Measurements from ENCODE around the gene DGKB. TPM values are rescaled to one million over a fixed set of nuclear protein-coding genes. Genes with fewer than 3 reads are reported as not detected.

Gene DGKB
- polyA plus RNA-seq, 2 of the 4 experiments (the other 2 are of a cell fraction): 0.01 TPM; not detected in 1

DNA sequence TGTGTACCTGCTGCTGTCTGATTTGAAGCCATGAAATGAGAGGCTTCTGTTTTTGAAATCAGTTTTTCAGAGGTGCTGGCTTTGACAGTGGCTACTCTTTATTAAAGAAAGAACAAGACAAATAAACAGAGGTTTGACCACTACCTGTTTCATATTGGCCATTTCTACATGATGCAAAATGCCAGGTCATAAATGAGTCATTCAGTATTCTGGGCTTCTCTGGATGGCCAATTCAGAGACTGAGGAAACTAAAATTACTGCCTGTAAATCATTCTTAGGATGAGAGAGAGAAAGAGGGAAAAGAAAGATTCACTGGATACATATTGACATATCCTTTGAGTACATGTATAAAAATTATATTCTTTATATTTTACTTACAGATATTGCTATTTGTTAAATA lies 609.8 kb downstream of the DGKB start:
- ATAC-seq: no peak
- FAIRE-seq: no peak
- no peak overlapping the region for H3K4me3 ChIP-seq
- TF ChIP-seq, protein P1, sequence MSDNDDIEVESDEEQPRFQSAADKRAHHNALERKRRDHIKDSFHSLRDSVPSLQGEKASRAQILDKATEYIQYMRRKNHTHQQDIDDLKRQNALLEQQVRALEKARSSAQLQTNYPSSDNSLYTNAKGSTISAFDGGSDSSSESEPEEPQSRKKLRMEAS (IDR thresholded peaks at IDR 0.05): no peak
- TF ChIP-seq RARB (CRISPR knock-in tag; IDR thresholded peaks at IDR 0.05): no peak
- no peak for TF ChIP-seq TP53 (CRISPR knock-in tag; IDR thresholded peaks at IDR 0.05)
- TF ChIP-seq FOXS1 (CRISPR knock-in tag; IDR thresholded peaks at IDR 0.05): no peak
- no peak for TF ChIP-seq JUNB (IDR thresholded peaks at IDR 0.05)
- TF ChIP-seq KDM1A (IDR thresholded peaks at IDR 0.05; ENCODE audit: low read depth): no peak
- no peak for TF ChIP-seq NPAS2 (CRISPR knock-in tag; IDR thresholded peaks at IDR 0.05; ENCODE audit: borderline replicate concordance)
- TF ChIP-seq, protein P2, sequence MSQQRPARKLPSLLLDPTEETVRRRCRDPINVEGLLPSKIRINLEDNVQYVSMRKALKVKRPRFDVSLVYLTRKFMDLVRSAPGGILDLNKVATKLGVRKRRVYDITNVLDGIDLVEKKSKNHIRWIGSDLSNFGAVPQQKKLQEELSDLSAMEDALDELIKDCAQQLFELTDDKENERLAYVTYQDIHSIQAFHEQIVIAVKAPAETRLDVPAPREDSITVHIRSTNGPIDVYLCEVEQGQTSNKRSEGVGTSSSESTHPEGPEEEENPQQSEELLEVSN (IDR thresholded peaks at IDR 0.05; ENCODE audit: borderline replicate concordance, low read depth): no peak
- no peak for TF ChIP-seq POLR2AphosphoS2 (conservative IDR thresholded peaks at IDR 0.05; ENCODE audit: low read length)
- TF ChIP-seq HOXA7 (CRISPR knock-in tag; IDR thresholded peaks at IDR 0.05): no peak
- no peak for TF ChIP-seq SREBF2 (IDR thresholded peaks at IDR 0.05)
- TF ChIP-seq NFE2L2 (conservative IDR thresholded peaks at IDR 0.05; ENCODE audit: low read length): no peak
- TF ChIP-seq, protein P3, sequence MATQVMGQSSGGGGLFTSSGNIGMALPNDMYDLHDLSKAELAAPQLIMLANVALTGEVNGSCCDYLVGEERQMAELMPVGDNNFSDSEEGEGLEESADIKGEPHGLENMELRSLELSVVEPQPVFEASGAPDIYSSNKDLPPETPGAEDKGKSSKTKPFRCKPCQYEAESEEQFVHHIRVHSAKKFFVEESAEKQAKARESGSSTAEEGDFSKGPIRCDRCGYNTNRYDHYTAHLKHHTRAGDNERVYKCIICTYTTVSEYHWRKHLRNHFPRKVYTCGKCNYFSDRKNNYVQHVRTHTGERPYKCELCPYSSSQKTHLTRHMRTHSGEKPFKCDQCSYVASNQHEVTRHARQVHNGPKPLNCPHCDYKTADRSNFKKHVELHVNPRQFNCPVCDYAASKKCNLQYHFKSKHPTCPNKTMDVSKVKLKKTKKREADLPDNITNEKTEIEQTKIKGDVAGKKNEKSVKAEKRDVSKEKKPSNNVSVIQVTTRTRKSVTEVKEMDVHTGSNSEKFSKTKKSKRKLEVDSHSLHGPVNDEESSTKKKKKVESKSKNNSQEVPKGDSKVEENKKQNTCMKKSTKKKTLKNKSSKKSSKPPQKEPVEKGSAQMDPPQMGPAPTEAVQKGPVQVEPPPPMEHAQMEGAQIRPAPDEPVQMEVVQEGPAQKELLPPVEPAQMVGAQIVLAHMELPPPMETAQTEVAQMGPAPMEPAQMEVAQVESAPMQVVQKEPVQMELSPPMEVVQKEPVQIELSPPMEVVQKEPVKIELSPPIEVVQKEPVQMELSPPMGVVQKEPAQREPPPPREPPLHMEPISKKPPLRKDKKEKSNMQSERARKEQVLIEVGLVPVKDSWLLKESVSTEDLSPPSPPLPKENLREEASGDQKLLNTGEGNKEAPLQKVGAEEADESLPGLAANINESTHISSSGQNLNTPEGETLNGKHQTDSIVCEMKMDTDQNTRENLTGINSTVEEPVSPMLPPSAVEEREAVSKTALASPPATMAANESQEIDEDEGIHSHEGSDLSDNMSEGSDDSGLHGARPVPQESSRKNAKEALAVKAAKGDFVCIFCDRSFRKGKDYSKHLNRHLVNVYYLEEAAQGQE (IDR thresholded peaks at IDR 0.05): no peak
- TF ChIP-seq MAZ (IDR thresholded peaks at IDR 0.05; ENCODE audit: borderline replicate concordance, low read depth, low read length): no peak
- no peak for TF ChIP-seq EP300 (IDR thresholded peaks at IDR 0.05)
- TF ChIP-seq HOXB5 (CRISPR knock-in tag; IDR thresholded peaks at IDR 0.05): no peak
- ChIA-PET CTCF (no interaction called here), POLR2A (no interaction called here)
- H3K4me1 ChIP-seq: no peaks in the 10 kb centered on the region
- no peak overlapping the region for H3K27ac ChIP-seq
- no peak overlapping the region for H3K4me2 ChIP-seq
- DNase-seq (ENCODE audit: low read depth in 1 of 2, low spot score in 1 of 2): no peak
- H3K9me3 ChIP-seq: no peaks in the 10 kb centered on the region; the same call in 1 of the 3 replicates

DNA sequence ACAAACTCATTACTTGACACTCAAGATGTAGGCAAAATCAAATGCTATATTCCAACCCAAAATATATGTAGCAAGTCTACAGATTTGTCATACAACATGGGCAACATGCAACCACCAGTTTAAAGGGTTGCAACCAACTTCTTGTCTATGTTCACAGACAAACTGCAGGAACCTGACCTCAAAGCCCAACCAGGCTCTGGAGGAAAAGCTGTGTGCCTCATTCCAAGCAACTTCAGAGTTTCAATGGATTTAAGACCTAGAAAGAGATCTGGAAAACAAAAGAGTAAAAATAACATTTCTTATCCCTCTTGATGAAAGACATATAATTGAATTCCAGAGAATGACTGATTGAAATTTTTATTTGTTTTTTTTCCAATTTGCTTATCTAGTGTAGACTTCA lies 612.6 kb downstream of the DGKB start:
- H3K9me3 ChIP-seq: no peaks in the 10 kb centered on the region; the same call in 1 of the 3 replicates
- no peak for FAIRE-seq
- H3K4me2 ChIP-seq: no peak overlapping the region
- DNase-seq (ENCODE audit: low read depth in 1 of 2, low spot score in 1 of 2): no peak
- H3K27ac ChIP-seq: no peak overlapping the region
- no peak for TF ChIP-seq NFE2L2 (conservative IDR thresholded peaks at IDR 0.05; ENCODE audit: low read length)
- no peak for TF ChIP-seq ZC3H11A (IDR thresholded peaks at IDR 0.05)
- TF ChIP-seq, protein P4, sequence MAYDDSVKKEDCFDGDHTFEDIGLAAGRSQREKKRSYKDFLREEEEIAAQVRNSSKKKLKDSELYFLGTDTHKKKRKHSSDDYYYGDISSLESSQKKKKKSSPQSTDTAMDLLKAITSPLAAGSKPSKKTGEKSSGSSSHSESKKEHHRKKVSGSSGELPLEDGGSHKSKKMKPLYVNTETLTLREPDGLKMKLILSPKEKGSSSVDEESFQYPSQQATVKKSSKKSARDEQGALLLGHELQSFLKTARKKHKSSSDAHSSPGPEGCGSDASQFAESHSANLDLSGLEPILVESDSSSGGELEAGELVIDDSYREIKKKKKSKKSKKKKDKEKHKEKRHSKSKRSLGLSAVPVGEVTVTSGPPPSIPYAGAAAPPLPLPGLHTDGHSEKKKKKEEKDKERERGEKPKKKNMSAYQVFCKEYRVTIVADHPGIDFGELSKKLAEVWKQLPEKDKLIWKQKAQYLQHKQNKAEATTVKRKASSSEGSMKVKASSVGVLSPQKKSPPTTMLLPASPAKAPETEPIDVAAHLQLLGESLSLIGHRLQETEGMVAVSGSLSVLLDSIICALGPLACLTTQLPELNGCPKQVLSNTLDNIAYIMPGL (CRISPR knock-in tag; IDR thresholded peaks at IDR 0.05; ENCODE audit: borderline replicate concordance): no peak
- no peak for TF ChIP-seq MAFK (IDR thresholded peaks at IDR 0.05; ENCODE audit: partially characterized antibody)
- no peak for TF ChIP-seq EP300 (IDR thresholded peaks at IDR 0.05)
- TF ChIP-seq, protein P5, sequence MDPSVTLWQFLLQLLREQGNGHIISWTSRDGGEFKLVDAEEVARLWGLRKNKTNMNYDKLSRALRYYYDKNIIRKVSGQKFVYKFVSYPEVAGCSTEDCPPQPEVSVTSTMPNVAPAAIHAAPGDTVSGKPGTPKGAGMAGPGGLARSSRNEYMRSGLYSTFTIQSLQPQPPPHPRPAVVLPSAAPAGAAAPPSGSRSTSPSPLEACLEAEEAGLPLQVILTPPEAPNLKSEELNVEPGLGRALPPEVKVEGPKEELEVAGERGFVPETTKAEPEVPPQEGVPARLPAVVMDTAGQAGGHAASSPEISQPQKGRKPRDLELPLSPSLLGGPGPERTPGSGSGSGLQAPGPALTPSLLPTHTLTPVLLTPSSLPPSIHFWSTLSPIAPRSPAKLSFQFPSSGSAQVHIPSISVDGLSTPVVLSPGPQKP (IDR thresholded peaks at IDR 0.05; ENCODE audit: low read depth, low read length): no peak
- no peak for TF ChIP-seq ZNF302 (CRISPR knock-in tag; IDR thresholded peaks at IDR 0.05)
- no peak for TF ChIP-seq EHMT2 (IDR thresholded peaks at IDR 0.05; ENCODE audit: low read depth)
- ATAC-seq: no peak
- no peak overlapping the region for H3K4me3 ChIP-seq
- CTCF ChIA-PET: no interaction called here
- H3K4me1 ChIP-seq: no peaks in the 10 kb centered on the region
- POLR2A ChIA-PET: no interaction called here

All from A549 (cell line).